GM12891 (cell line): Measurements from ENCODE around the gene NUTM2F.

ENCODE experiments used
- POLR2A ChIP-seq: IDR thresholded peaks from 2 replicates; pipeline ENCODE4 v1.6.1; 2011; ENCODE audit warnings: low read depth, low read length, control low read depth
- POLR2AphosphoS5 ChIP-seq: IDR thresholded peaks from 2 replicates; pipeline ENCODE4 v1.6.1; 2011; ENCODE audit warnings: low read depth, low read length, control low read depth

DNA sequence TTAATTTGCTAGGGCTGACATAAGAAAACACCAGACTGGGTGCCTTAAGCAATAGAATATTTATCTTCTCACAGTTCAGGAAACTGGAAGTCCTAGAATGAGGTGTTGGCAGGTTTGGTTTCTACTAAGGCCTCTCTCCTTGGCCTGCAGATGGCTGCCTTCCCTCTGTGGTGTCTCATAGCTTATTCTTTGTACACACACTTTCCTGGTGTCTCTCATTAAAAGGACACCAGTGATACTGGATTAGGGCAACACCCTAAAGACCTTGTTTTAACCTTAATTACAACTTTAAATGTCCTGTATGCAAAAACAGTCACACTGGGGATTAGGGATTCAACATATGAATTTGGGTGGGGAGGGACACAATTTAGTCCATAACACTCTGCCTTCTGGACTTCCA, 25.1 kb downstream of the NUTM2F start:
- TF ChIP-seq POLR2A (no peak), POLR2AphosphoS5 (no peak)
